NCI-H2081 (cell line): ENCODE data around the gene LRP1B.
"Not testable (repeated sequence)": the region's sequence is repeated elsewhere in the genome, so short reads cannot be mapped to it uniquely, and the experiment has no call there.

Experiments
- DNase-seq, 2 experiments: peaks; one replicate each; lab custom pipeline; 2025; lab: John Stamatoyannopoulos, UW

LRP1B gene

GRCh38 chr2:140440815-140441214 is 1690.0 kb downstream of the LRP1B start:
- no peak for DNase-seq

GRCh38 chr2:140436936-140437335 is 1693.9 kb downstream of the LRP1B start:
- DNase-seq, result no peak

- not testable (repeated sequence) for DNase-seq
Observed at GRCh38 chr2:140427033-140427432, 1703.8 kb downstream of the LRP1B start.

- DNase-seq, result no peak
Observed at GRCh38 chr2:140424471-140424870, 1706.3 kb downstream of the LRP1B start.

- DNase-seq, result no peak
Observed at GRCh38 chr2:140422759-140423158, 1708.1 kb downstream of the LRP1B start.

- no peak for DNase-seq
Observed at GRCh38 chr2:140417504-140417903, 1713.3 kb downstream of the LRP1B start.

GRCh38 chr2:140416577-140416976 is 1714.2 kb downstream of the LRP1B start:
- no peak for DNase-seq

- not testable (repeated sequence) for DNase-seq
Observed at GRCh38 chr2:140415035-140415434, 1715.8 kb downstream of the LRP1B start.

GRCh38 chr2:140410695-140411094 is 1720.1 kb downstream of the LRP1B start:
- DNase-seq, result no peak

- DNase-seq, result no peak
Observed at GRCh38 chr2:140401056-140401455, 1729.8 kb downstream of the LRP1B start.

- DNase-seq, result no peak
Observed at GRCh38 chr2:140392824-140393223, 1738.0 kb downstream of the LRP1B start.

GRCh38 chr2:140384946-140385345 is 1745.9 kb downstream of the LRP1B start:
- no peak for DNase-seq

GRCh38 chr2:140383781-140384180 is 1747.0 kb downstream of the LRP1B start:
- no peak for DNase-seq

GRCh38 chr2:140376686-140377085 is 1754.1 kb downstream of the LRP1B start:
- DNase-seq, result no peak

- no peak for DNase-seq
Observed at GRCh38 chr2:140363131-140363530, 1767.7 kb downstream of the LRP1B start.

- no peak for DNase-seq
Observed at GRCh38 chr2:140362361-140362760, 1768.5 kb downstream of the LRP1B start.

- DNase-seq, result no peak
Observed at GRCh38 chr2:140359056-140359771, 1771.6 kb downstream of the LRP1B start.

GRCh38 chr2:140356697-140357096 is 1774.1 kb downstream of the LRP1B start:
- DNase-seq, result no peak

GRCh38 chr2:140355511-140356090 is 1775.2 kb downstream of the LRP1B start:
- DNase-seq, result no peak

GRCh38 chr2:140354544-140354943 is 1776.3 kb downstream of the LRP1B start:
- no peak for DNase-seq

GRCh38 chr2:140353541-140353940 is 1777.3 kb downstream of the LRP1B start:
- no peak for DNase-seq

GRCh38 chr2:140351692-140352091 is 1779.1 kb downstream of the LRP1B start:
- no peak for DNase-seq

GRCh38 chr2:140349695-140350094 is 1781.1 kb downstream of the LRP1B start:
- DNase-seq, result no peak

- no peak for DNase-seq
Observed at GRCh38 chr2:140348826-140349225, 1782.0 kb downstream of the LRP1B start.
